GM20000 (cell line): ENCODE results near the gene NHEJ1.

ENCODE experiments used
- DNase-seq: peaks from one replicate; pipeline ENCODE4 v3.0.0; 2012; ENCODE audit warnings: low spot score
- CTCF ChIP-seq: IDR thresholded peaks from 2 replicates; pipeline ENCODE4 v1.5.1; 2012; ENCODE audit warnings: mild to moderate bottlenecking, control low read depth; ENCODE audit errors: extremely low read depth, missing control alignments

Gene NHEJ1

GRCh38 chr2:219174146-219174545 is 13.5 kb upstream of the NHEJ1 start:
- DNase-seq, result no peak
- no peak for TF ChIP-seq CTCF

GRCh38 chr2:219173176-219173575 is 12.6 kb upstream of the NHEJ1 start:
- TF ChIP-seq CTCF, result no peak

GRCh38 chr2:219172231-219173154 is 11.9 kb upstream of the NHEJ1 start:
- DNase-seq, result no peak

More at GRCh38 chr2:219173176-219173575, 12.6 kb upstream of the NHEJ1 start:
- DNase-seq, result no peak

GRCh38 chr2:219171231-219171651 is 10.6 kb upstream of the NHEJ1 start:
- peak; percentile 46 for DNase-seq
- peak; percentile 32 for TF ChIP-seq CTCF

More at GRCh38 chr2:219172231-219173154, 11.9 kb upstream of the NHEJ1 start:
- no peak for TF ChIP-seq CTCF

- TF ChIP-seq CTCF, result no peak
- no peak for DNase-seq
These were observed 9.5 kb upstream of the NHEJ1 start, which contains the start of gene SLC23A3 for GRCh38 chr2:219169930-219170654. Gene SLC23A3 (minus strand): TSS chr2:219170029. CDS start chr2:219169984, 45 bp downstream.

- no peak for TF ChIP-seq CTCF
- DNase-seq, result no peak
These were observed 8.3 kb upstream of the NHEJ1 start for GRCh38 chr2:219168932-219169331.

- TF ChIP-seq CTCF, result no peak
- DNase-seq, result no peak
These were observed 7.9 kb upstream of the NHEJ1 start for GRCh38 chr2:219168526-219168925.
